Smooth muscle cell of the brain vasculature (primary cell): ENCODE results near the gene KRT34.
"Not testable (repeated sequence)": the region's sequence is repeated elsewhere in the genome, so short reads cannot be mapped to it uniquely, and the experiment has no call there.

ENCODE experiments used
- DNase-seq: peaks from one replicate; pipeline ENCODE4 v3.0.0-alpha.2; 2012; ENCODE audit warnings: low read depth, low spot score

KRT34 gene

GRCh38 chr17:41381943-41382342, at the start of gene KRT34:
Gene KRT34, minus strand, starts transcription at chr17:41382306. Its CDS starts 60 bp downstream, at chr17:41382246.
- DNase-seq: not testable (repeated sequence)

- not testable (repeated sequence) for DNase-seq
Measured at GRCh38 chr17:41430376-41430775, 48.3 kb upstream of the KRT34 start.

- DNase-seq: no peak
Measured at GRCh38 chr17:41429667-41430066, 47.6 kb upstream of the KRT34 start.

DNA sequence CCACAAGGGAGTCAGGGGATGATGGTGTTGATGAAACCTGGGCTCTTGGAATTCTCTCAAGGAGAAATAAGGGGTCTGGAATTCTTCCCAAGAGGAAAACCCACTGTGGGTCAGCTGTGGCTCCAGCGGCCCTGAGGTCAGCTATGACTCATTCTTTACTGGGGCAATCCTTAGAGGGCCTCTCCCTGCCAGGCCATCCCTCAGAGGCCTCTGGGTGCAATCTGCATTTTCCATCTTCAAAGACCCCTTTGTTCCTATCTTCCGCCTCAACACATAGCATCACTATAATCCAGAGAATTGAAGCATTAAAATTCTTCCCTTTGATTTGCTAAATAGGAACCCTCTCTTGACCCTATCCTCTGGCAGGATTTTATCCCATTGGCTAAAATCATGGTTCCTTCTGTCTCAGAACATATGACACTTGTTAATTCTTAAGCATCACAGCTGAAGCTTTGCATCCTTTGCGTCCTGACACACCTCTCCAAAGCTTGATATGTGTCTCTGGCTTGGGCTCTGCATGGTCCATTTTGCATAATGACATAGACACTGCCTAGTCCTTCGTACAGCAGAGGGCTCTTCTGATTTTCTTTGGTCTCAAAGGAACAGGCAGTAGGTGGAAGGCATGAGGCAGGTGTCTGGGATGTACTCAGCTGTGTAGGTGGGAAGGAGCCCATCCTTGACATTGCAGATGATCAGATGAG, 46.6 kb upstream of the KRT34 start:
- DNase-seq: no peak

DNA sequence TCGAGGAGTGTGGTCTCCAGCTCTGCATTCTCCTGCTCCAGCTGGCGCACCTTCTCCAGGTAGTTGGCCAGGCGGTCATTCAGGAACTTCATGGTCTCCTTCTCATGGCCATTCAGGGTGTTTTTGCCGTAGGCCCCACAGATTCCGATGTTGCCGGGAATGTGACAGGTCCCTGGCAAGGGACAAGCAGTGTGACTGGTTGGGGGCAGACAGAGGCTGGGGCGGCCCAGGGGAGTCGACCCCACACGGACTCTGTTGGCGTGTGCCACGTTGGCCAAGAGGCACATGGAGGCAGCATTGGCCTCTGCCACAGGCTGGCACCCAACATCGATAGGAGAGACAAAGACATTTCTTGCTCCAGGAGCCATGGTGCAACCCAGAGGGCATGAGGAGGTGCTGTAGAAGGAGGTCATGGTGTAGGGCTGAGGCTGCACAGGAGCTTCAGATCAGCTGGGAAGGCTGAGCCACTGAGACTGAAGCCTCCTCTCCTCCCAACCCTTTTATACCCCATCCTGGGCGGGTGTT, 42.1 kb upstream of the KRT34 start, which contains the start of gene KRT37:
KRT37 (minus strand) TSS at position 475 of the 525 bp plus-strand sequence; CDS start at position 413, 62 bp downstream.
- DNase-seq: no peak

DNA sequence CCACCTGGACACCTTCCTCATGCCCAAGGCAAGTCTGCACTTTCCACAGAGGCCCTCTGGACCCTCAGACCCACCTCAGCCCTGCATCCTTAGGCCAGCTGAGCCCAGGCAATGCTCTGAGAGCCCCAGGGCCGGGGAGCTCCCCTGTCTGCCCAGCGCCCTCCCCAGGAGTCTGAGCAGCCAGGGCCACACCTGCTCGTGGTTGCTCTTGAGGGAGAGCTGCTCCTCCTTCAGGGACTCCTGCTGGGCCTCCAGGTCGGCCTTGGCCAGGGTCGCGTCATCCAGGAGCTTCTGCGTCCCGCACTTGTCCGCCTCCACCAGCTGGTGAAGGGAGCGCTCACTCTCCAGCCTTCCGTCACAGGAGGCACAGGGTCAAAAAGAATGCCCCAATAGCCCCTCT, 40.5 kb upstream of the KRT34 start:
- DNase-seq: not testable (repeated sequence)

GRCh38 chr17:41421617-41422016, 39.5 kb upstream of the KRT34 start:
- no peak for DNase-seq

DNA sequence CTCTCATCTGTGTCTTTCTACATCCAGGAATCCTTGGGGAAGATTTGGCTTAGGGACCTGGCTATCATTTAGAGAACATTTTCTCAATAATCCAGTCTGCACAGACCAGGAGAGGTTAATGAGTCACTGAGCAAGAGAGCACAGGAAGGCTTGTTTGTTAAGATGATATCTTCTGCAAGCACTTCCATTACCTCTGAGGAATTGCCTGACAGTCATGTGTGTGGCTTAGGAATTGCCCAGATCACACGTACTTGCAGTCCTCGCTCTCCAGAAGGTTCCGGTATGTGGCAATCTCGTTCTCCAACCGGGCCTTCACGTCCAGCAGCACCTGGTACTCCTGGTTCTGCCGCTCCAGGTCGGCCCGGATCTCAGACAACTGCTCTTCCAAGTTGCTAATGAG, 39.0 kb upstream of the KRT34 start:
- DNase-seq: no peak

DNA sequence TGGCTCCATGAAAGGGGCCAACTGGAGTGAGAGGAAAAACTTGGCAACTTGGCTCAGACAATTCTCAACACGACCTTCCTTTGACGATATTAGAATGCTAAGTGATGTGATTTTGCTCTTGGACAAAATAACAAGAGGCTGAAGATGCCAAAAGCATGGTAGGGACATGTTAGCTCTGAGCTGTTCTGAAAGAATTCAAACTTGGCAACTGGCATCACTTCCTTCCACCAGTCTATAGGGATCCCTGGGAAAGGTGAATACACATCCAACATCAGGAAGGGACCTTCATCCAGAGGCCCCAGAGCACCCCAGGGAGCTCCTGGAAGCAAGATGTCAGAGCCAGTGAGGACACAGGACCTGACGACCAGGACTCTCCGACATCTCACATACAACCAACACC, 38.0 kb upstream of the KRT34 start:
- DNase-seq: no peak

- DNase-seq: no peak
Measured at GRCh38 chr17:41419716-41420115, 37.6 kb upstream of the KRT34 start.

- no peak for DNase-seq
Measured at GRCh38 chr17:41418116-41418860, 36.2 kb upstream of the KRT34 start.

GRCh38 chr17:41417576-41418015, 35.5 kb upstream of the KRT34 start:
- DNase-seq: no peak

GRCh38 chr17:41417127-41417526, 35.0 kb upstream of the KRT34 start:
- DNase-seq: no peak

GRCh38 chr17:41416479-41416878, 34.4 kb upstream of the KRT34 start:
- no peak for DNase-seq

GRCh38 chr17:41415833-41416335, 33.8 kb upstream of the KRT34 start:
- DNase-seq: no peak

DNA sequence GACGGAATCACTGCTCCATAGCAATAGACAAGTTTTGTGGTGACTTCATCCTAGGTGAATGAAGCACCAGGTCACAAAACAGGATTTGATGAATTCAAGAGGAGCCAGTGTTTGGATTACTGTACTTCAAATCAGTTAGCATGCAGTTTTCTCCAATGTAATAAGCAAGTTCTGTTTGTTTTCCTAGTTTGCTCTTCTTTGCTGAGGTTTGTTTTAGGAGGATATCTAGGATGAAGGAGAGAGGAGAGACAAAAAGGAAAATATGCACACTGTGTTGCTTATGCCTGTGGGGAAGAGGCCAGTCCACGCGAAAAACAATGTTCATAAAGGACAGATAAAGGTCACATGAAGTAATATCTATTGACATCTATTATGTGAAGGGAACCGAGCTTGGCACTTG, 33.3 kb upstream of the KRT34 start:
- DNase-seq: no peak

DNA sequence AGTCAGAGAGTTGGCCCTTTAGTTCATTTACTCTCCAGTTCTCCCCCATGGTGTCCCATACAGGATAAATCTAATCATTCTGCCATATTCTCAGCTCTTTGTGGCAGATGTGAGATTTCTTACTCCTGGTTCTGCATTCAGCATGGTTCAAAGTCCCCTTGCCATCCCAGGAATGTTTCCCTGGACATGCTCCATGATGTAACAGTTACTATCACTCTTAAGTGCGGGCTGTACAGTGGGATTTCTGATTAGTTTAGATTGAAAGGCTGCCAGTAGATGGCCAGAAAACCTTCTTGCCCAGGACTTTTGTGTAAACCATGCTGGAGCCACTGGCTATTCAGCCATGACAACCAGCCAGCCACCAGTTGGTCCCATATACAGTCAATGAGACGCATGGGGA, 31.9 kb upstream of the KRT34 start:
- DNase-seq: no peak

GRCh38 chr17:41413353-41413957, 31.3 kb upstream of the KRT34 start:
- DNase-seq: no peak

GRCh38 chr17:41411072-41411840, 29.1 kb upstream of the KRT34 start:
- DNase-seq: no peak

DNA sequence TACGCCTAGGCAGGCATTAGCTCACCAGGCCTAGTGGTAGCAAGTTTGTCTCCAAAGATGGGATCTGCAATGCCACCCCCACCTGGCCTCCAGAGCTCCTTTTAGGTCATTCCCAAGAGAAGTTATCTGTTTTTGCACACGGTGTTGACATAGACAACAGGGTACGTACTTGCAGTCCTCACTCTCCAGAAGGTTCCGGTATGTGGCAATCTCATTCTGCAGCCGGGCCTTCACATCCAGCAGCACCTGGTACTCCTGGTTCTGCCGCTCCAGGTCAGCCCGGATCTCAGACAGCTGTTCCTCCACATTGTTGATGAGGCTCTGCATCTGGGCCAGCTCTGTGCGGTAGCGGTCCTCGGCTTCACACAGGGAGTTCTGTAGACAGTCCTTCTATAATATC, 25.1 kb upstream of the KRT34 start:
- no peak for DNase-seq

GRCh38 chr17:41406205-41406604, 24.1 kb upstream of the KRT34 start:
- no peak for DNase-seq
